OCI-LY1 (cell line): Measurements from ENCODE around the gene CASZ1.

Experiments
- H2AFZ ChIP-seq: fragments of 200-600 bp; sonication (generic), shearing (Covaris generic); 2 replicates; pipeline ENCODE4 v1.6.0; 2014; ENCODE audit warnings: antibody characterized with exemption, mild to moderate bottlenecking, low read length
- H3F3A ChIP-seq: fragments of 200-600 bp; sonication (generic), shearing (Covaris generic); 2 replicates; pipeline ENCODE4 v1.6.0; 2014; ENCODE audit warnings: mild to moderate bottlenecking, antibody characterized with exemption, low read length, moderate library complexity; ENCODE audit not compliant: insufficient read depth
- H3K27ac ChIP-seq: fragments of 200-600 bp; sonication (generic); 2 replicates; pipeline ENCODE4 v1.5.1; 2014; ENCODE audit warnings: low read length, mixed run types, mild to moderate bottlenecking, low read depth; ENCODE audit not compliant: poor library complexity, severe bottlenecking
- H3K27me3 ChIP-seq: fragments of 200-600 bp; sonication (generic); 2 replicates; pipeline ENCODE4 v1.6.0; 2014; ENCODE audit warnings: antibody characterized with exemption, mild to moderate bottlenecking, low read length, moderate library complexity; ENCODE audit not compliant: insufficient read depth
- H3K36me3 ChIP-seq: fragments of 200-600 bp; sonication (generic); 2 replicates; pipeline ENCODE4 v1.6.1; 2014; ENCODE audit warnings: mild to moderate bottlenecking, antibody characterized with exemption, low read length, moderate library complexity, mixed read lengths; ENCODE audit not compliant: insufficient read depth
- H3K4me1 ChIP-seq: fragments of 200-600 bp; sonication (generic); 2 replicates; pipeline ENCODE4 v1.5.1; 2014; ENCODE audit warnings: mild to moderate bottlenecking, low read length, moderate library complexity; ENCODE audit not compliant: insufficient read depth, severe bottlenecking
- H3K4me2 ChIP-seq: fragments of 200-600 bp; sonication (generic), shearing (Covaris generic); 2 replicates; pipeline ENCODE4 v1.6.1; 2014; ENCODE audit warnings: low read length
- H3K4me3 ChIP-seq: fragments of 200-600 bp; sonication (generic); 2 replicates; pipeline ENCODE4 v1.5.1; 2014; ENCODE audit warnings: low read length, low read depth, mild to moderate bottlenecking, mixed read lengths; ENCODE audit not compliant: poor library complexity, severe bottlenecking
- H3K79me2 ChIP-seq: fragments of 200-600 bp; shearing (Covaris generic); 2 replicates; pipeline ENCODE4 v1.6.1; 2016; ENCODE audit warnings: mixed run types, low read length, mixed read lengths; ENCODE audit not compliant: insufficient read depth
- H3K9ac ChIP-seq: fragments of 200-600 bp; sonication (generic), shearing (Covaris generic); 2 replicates; pipeline ENCODE4 v1.6.1; 2014; ENCODE audit warnings: mild to moderate bottlenecking, low read length, mixed read lengths
- H3K9me2 ChIP-seq: fragments of 200-600 bp; sonication (generic), shearing (Covaris generic); 2 replicates; pipeline ENCODE4 v1.6.1; 2014; ENCODE audit warnings: low read depth, mild to moderate bottlenecking, low read length, mixed read lengths
- H3K9me3 ChIP-seq: fragments of 200-600 bp; shearing (Covaris generic); 2 replicates; pipeline ENCODE4 v1.6.1; 2014; ENCODE audit warnings: low read length, mixed read lengths
- H4K20me1 ChIP-seq: fragments of 200-600 bp; sonication (generic), shearing (Covaris generic); 2 replicates; pipeline ENCODE4 v1.6.0; 2016; ENCODE audit warnings: mild to moderate bottlenecking, low read length; ENCODE audit not compliant: insufficient read depth
- CTCF ChIP-seq: fragments of 200-600 bp; sonication (generic), shearing (Covaris generic); IDR thresholded peaks from 2 replicates; pipeline ENCODE4 v1.5.1; 2017; ENCODE audit warnings: mild to moderate bottlenecking, antibody characterized with exemption, low read length, moderate library complexity, mixed read lengths
- EZH2 ChIP-seq: fragments of 200-600 bp; sonication (generic), shearing (Covaris generic); IDR thresholded peaks from 2 replicates; pipeline ENCODE4 v1.8.0; 2017; ENCODE audit warnings: borderline replicate concordance, mixed run types, mild to moderate bottlenecking, antibody characterized with exemption, low read length, moderate library complexity, mixed read lengths

CASZ1 gene

DNA sequence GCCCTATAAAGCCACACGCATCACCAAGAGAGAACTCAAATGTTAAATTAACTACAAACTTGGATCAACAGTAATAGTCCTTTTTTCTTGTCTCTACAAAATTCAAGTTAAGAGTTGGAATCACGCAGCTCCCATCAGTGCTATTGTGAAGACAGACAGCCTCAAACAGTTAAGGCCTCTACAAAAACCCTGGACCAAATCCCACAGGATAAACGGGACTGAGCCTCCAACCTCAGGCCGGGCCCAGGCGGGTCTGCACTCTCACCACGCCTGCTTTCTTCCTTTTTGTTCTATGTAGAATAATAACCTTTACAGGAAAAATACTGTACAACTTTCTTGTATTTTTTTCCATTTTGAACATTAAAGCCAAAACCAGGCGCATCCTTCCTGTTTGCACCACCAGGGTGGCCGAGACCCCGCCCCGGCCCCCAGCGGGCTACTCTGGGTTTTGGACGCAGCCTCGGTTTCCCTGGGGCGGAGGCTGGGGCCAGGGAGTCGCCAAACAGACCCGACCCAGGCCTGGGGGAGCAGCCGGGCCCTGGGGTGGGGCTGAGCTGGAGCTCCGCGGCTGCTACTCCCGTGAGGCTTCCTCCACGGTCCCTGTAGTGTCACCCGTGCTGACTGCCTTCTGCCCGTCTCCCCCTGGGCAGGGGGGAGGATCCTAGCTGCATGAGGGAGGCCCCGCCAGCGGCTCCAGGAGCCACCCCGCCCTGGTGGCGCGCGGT, 158.4 kb downstream of the CASZ1 start:
- Histone ChIP-seq H3K9me3 (no peaks in the 10 kb centered on the region), H3K36me3 (no peaks in the 10 kb centered on the region), H3K4me2 (no peak overlapping the region), H3K27me3 (no peaks in the 10 kb centered on the region), H3K79me2 (no peaks in the 10 kb centered on the region), H4K20me1 (no peaks in the 10 kb centered on the region), H3K27ac (no peak overlapping the region), H2AFZ (no peak overlapping the region), H3F3A (no peaks in the 10 kb centered on the region), H3K9ac (no peak overlapping the region), H3K4me1 (no peaks in the 10 kb centered on the region), H3K4me3 (no peak overlapping the region), H3K9me2 (no peaks in the 10 kb centered on the region)
- TF ChIP-seq EZH2 (no peak), CTCF (no peak)

GRCh38 chr1:10637400-10637799, 159.0 kb downstream of the CASZ1 start:
- no peaks in the 10 kb centered on the region for H4K20me1 ChIP-seq
- H3K9ac ChIP-seq, result no peak overlapping the region
- H3K36me3 ChIP-seq, result no peaks in the 10 kb centered on the region
- no peaks in the 10 kb centered on the region for H3K79me2 ChIP-seq
- H3K9me3 ChIP-seq, result no peaks in the 10 kb centered on the region
- H2AFZ ChIP-seq, result no peak overlapping the region
- TF ChIP-seq EZH2 (no peak), CTCF (no peak)
- no peak overlapping the region for H3K4me3 ChIP-seq
- H3F3A ChIP-seq, result no peaks in the 10 kb centered on the region
- no peak overlapping the region for H3K27ac ChIP-seq
- no peaks in the 10 kb centered on the region for H3K27me3 ChIP-seq
- no peaks in the 10 kb centered on the region for H3K4me1 ChIP-seq
- no peak overlapping the region for H3K4me2 ChIP-seq
- no peaks in the 10 kb centered on the region for H3K9me2 ChIP-seq

DNA sequence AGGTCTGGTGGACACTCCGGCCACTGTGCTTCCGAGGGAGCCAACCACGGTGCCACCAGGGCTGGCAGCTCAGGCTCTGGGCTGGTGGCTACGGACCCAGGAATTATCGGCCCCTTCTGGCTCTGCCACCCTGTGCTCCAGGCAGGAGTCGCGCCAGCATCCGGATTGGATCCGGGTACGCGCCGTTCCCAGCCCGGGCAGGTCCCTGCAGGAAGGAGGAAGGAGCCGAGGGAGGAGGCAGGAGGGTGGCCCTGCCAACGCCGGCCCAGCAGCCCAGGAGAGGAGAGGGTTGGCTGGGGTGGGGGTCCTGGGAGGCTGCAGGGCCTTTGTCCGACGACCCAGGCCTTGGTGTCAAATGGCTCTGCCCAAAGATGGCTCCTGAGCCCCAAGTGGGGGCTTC, 160.5 kb downstream of the CASZ1 start:
- H3K4me2 ChIP-seq, result no peak overlapping the region
- TF ChIP-seq CTCF, result no peak
- no peak for TF ChIP-seq EZH2
- H3K4me1 ChIP-seq, result no peaks in the 10 kb centered on the region

More for the DNA sequence above, 160.5 kb downstream of the CASZ1 start:
- no peaks in the 10 kb centered on the region for H4K20me1 ChIP-seq
- no peaks in the 10 kb centered on the region for H3K27me3 ChIP-seq
- no peak overlapping the region for H3K27ac ChIP-seq
- no peak overlapping the region for H2AFZ ChIP-seq
- H3F3A ChIP-seq, result no peaks in the 10 kb centered on the region
- no peak overlapping the region for H3K9ac ChIP-seq
- no peaks in the 10 kb centered on the region for H3K79me2 ChIP-seq
- no peaks in the 10 kb centered on the region for H3K9me2 ChIP-seq
- H3K4me3 ChIP-seq, result no peak overlapping the region
- no peaks in the 10 kb centered on the region for H3K36me3 ChIP-seq
- H3K9me3 ChIP-seq, result no peaks in the 10 kb centered on the region
